Stimulated activated CD4-positive, alpha-beta T cell treated with anti-CD3 and anti-CD28 coated beads, Interleukin-1b, Interleukin-23, amount 100 ng/mL, for 1 hour (primary cell): ENCODE data around the gene JAK3.

Experiments
- DNase-seq, 2 donors: peaks; one replicate each; pipeline ENCODE4 v3.0.0-alpha.2; 2020; ENCODE audit warnings: low read depth in 2 of 2

Gene JAK3

DNA sequence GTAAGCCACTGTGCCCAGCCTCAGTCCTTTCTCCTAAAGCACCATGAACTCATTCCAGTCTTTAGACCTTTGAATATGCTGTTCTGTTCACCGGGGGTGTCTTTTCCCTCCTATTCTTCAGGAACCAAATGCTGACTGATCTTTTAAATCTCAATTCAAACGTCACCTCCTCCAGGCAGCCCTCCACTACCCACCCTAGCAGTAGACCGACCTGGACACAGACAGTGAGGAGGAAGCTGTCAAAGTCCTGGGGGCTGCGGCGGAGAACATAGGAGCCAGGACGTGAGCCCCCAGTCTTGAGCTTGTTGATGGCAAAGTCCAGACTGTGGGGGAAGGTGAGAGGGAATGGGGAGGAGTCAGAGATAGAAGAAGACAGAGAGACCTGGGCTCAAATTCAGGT lies 7.8 kb downstream of the JAK3 start:
- no peak for DNase-seq

DNA sequence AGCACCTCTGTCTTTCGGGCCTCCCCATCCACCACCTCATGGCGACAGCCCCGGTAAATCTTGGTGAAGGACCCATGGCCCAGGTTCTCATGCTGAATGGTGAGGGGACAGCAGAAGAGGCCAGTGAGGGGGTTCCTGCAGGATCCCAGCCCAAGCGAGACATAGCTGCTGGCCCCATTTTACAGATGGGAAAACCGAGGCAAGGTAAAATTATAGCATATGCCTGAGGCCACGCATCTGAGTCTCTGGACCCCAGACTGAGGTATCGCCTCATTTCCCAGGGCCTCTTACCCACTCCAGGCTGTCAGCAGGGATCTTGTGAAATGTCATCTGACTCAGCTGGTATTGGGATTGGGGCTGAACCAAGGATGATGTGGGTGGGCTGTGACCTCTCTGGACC lies 9.8 kb downstream of the JAK3 start:
- no peak for DNase-seq

DNA sequence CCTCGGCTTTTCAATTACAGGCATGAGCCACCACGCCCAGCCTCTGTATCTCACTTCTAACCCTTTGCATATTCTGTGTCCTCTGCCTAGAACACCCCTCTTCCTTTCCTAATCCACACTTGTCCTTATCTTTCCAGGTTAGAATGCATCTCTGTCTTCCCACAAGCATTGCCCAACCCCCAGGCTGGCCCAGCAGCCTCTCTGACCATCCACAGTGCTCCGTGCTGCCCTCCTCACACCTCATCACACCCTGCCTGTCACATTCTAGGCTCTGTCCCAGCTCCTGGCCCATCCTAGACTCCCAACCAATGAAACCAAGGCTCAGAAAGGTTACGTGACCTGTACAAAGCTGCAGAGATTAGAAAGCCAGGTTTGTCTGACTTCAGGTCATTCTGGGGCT lies 11.3 kb downstream of the JAK3 start:
- DNase-seq = no peak

DNA sequence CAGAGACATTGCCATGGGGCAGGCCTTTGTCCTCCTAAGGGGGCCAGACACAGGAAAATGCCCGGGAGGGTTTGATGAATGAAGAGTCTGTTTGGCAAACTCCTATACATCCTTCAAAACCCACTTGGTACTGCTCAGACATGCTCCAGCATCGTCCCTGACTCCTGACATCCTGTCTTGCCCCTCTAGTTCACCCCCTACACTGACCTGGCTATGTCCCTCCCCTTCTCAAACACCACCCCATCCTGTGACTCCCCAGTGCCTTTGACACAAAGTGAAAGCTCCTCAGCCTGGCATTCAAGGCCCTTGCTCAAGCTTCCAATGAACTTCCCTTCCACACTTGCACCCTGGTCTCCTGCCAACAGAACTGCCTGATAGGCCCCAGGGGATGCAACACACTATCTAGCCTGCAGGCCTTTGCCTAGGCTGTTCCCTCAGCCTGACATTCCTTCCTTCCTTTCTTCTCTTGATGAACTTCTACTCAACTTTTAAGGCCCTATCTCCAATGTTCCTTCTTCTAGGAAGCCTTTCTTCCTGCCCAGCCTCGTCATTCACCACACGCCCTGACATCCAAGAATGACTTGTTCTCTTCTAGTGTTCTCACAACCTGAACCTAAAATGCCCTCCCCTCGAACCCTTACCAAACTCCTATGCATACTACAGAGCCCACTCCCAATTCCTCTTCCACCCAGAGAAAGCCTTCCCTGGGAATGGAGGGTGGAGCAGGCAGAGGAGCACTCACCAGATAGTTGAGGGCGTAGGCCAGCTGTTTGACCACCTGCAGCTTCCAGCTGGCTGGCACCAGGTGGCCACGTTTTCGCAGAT lies 12.4 kb downstream of the JAK3 start:
- no peak for DNase-seq

DNA sequence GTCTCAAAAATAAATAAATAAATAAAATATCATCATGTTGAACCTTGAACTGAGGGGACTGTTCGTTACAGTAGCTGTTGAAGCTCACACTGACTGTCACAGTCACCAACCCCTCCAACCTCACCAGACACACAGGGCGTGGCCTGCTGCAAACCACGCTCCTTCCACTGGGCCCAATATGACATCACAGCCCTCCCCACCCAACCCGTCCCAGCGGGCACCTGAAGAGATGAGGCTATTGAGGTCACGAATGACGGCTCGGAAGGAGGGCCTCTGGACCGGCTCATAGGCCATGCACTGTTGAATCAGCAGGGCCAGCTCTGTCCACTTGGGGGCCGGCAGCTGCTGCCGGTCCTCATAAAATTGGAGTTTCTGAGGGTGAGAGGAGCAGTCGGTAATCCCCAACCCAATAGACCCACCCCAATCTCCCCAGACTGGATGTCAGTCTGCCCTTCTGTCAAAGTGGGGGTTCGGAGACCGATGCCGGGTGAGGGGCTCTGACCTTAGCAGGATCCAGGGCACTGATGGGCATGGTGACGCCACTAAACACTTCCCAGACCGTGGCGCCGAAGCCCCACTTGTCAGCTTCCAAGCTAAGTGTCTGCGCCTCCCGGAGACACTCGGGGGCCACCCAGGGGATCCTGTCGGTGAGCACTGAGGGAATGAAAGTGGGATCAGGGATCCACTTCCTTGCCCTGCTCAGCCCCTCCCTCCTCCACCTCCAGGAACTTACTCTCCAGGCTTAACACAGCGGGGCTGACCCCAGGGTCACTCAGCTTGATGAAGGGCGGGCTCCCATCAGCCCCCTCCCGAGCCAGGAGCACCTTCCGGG lies 13.2 kb downstream of the JAK3 start:
- no peak for DNase-seq

GRCh38 chr19:17832443-17833208 lies 15.2 kb downstream of the JAK3 start:
- DNase-seq = no peak

GRCh38 chr19:17831419-17831888 lies 16.3 kb downstream of the JAK3 start:
- no peak for DNase-seq

- no peak for DNase-seq
Measured at GRCh38 chr19:17830567-17831418, 17.0 kb downstream of the JAK3 start.

- DNase-seq = no peak
Measured at GRCh38 chr19:17829855-17830566, 17.8 kb downstream of the JAK3 start.

GRCh38 chr19:17826508-17827056 lies 21.2 kb downstream of the JAK3 start:
- no peak for DNase-seq

DNA sequence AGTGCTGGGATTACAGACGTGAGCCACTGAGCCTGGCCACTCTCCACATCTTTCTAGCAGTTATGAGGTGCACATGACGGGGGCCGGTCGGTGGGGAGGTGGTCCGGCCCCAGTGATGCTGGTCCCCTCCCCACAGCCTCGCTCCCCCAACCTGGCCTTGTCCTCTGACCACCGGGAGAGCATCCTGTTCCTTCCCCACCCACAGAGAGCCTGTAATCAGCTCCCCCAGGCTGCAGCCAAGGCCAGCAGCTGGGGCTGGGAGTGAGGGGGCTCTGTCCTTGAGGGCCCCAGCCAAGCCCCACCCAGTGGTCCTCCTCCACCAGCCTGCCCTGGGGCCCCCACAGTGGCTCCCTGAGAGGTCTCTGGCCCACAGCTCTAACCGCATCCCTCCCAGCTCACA lies 23.4 kb downstream of the JAK3 start:
- DNase-seq = no peak

DNA sequence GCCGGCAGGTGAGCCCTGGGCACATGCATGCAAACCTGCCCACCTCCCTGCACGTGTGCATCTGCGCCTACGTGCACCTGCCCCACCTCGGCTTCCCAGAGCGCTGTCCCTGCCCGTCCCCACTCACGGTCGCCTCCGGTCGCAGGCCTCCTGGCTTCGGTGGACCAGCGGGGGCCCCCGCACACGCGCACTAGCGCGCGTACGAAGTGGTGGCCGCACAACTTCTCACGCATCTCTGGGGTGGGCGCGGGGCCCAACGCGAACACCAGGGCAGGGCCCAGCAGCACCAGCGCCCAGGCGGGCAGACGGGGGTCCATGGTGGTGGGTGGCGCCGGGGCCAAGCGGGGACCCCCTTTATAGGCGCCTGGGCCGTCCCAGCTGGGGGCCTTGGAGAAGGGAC lies 26.6 kb downstream of the JAK3 start, which contains the start of gene INSL3:
Gene INSL3, minus strand, starts transcription at position 330 of the 400 bp plus-strand sequence. Its CDS starts 13 bp downstream, at position 317.
- DNase-seq = no peak

DNA sequence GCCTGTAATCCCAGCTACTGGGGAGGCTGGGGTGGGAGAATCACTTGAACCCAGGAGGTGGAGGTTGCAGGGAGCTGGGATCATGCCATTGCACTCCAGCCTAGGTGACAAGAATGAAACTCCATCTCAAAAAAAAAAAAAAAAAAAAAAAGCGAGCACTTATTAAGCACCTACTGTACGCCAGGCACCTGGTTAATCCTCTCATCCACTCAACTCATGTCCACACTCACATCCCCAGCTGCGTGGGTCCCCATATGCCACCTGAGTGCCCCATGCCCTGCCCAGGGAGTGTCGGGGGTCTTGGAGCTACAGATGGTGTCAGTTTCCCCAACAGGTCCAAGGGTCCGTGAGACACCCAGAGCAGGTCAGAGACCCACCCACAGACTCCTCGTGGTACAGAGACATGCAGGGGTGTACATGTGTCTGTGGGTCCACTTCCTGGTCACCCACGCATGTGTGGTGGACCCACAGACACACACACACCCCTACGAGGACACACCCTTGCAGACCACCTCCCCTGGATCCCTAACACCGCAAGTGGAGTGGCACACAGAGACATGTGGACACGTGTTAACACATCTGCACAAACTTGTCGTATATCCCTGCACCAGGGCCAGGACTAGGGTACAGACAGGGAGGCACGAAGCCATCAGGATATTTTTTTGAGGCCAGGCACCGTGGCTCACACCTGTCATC lies 30.0 kb downstream of the JAK3 start:
- DNase-seq = no peak

DNA sequence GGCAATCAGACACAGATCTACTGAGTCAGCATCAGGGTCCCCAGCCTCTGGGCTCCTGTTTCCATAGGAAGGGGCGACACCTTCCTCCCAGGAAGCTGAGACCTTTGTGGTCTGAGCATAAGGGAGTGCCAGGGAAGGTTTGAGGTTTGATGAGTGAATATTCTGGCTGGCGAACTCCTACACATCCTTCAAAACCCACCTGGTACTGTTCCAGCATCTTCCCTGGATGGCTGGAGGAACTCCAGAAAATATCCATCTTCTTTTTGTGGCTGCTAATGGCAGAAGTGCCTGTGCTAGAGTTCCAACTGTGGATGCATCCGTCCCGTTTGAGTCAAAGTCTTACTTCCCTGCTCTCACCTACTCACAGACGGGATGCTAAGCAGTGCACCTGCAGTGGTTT lies 35.7 kb downstream of the JAK3 start:
- no peak for DNase-seq

GRCh38 chr19:17811681-17812080 lies 36.1 kb downstream of the JAK3 start:
- DNase-seq = no peak

- DNase-seq = no peak
Measured at GRCh38 chr19:17811103-17811502, 36.7 kb downstream of the JAK3 start.

DNA sequence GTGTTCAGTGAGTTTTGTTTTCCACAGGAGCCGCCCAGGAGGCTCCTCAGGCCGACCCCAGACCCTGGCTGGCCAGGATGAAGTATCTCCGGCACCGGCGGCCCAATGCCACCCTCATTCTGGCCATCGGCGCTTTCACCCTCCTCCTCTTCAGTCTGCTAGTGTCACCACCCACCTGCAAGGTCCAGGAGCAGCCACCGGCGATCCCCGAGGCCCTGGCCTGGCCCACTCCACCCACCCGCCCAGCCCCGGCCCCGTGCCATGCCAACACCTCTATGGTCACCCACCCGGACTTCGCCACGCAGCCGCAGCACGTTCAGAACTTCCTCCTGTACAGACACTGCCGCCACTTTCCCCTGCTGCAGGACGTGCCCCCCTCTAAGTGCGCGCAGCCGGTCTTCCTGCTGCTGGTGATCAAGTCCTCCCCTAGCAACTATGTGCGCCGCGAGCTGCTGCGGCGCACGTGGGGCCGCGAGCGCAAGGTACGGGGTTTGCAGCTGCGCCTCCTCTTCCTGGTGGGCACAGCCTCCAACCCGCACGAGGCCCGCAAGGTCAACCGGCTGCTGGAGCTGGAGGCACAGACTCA lies 40.0 kb downstream of the JAK3 start:
- DNase-seq = no peak

DNA sequence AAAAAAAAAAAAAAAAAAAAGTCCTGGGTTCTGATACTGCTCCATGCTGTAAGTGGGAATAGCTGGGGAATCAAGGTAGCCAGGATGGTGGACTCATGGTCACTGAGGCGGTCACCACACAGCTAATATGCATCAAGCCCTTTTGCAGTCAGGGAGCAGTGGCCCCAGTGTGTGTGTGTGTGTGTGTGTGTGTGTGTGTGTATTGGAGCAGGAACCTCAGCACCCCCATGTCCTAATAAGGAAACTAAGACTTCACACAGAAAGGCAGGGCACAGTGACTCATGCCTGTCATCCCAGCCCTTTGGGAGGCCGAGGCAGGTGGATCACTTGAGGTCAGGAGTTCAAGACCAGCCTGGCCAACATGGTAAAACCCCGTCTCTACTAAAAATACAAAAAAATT lies 40.8 kb downstream of the JAK3 start:
- no peak for DNase-seq

DNA sequence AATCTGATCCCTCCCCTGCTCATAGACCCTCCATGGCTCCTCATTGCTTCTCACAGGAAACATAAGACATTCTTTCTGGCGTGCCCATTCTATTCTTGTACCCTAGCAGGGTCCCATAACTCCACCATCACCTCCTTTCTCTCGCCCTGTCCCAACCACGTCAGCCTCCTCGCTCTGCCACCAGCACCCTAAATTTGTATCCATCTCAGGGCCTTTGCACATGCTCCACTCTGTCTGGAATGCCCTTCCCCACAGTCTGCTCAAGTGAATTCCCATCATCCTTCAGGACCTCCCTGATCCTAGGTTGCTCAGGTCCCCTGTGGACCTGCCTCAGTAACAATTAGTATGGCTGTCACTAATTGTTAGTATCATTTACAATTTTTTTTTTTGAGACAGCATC lies 42.4 kb downstream of the JAK3 start:
- no peak for DNase-seq
